ENCODE results near the gene CCDC39. TPM values are rescaled to one million over a fixed set of nuclear protein-coding genes. Genes with fewer than 3 reads are reported as not detected.

CCDC39 gene
- total RNA-seq, 1 experiment from 2014 or later, result not detected

GRCh38 chr3:180657094-180657493 lies 22.2 kb downstream of the CCDC39 start:
- Mint-ChIP-seq H3K36me3 (ENCODE audit: insufficient read depth, unreplicated experiment) (no peaks in the 10 kb centered on the region), H3K27ac (ENCODE audit: unreplicated experiment) (no peak overlapping the region), H3K4me3 (ENCODE audit: unreplicated experiment) (no peak overlapping the region), H3K27me3 (ENCODE audit: insufficient read depth, unreplicated experiment) (peaks cover 4% of the 10 kb centered on the region), H3K4me1 (ENCODE audit: low read depth, unreplicated experiment) (no peaks in the 10 kb centered on the region), H3K9me3 (ENCODE audit: unreplicated experiment) (no peaks in the 10 kb centered on the region)
- Histone ChIP-seq H3K4me1 (no peaks in the 10 kb centered on the region), H3K36me3 (ENCODE audit: control insufficient read depth, insufficient read depth, low read length) (no peaks in the 10 kb centered on the region), H3K4me3 (ENCODE audit: low read depth, low read length) (no peak overlapping the region), H3K9me3 (no peaks in the 10 kb centered on the region), H3K27me3 (replicated peaks; ENCODE audit: control insufficient read depth, insufficient read depth, low read length) (no peaks in the 10 kb centered on the region)
- DNase-seq, result no peak
- BruUV-seq (replicated peaks), result no TSS peak
- intact Hi-C loops (cut with micrococcal nuclease; ENCODE audit: unreplicated experiment), result no loop called here
- POLR2A ChIA-PET, result no interaction called here
- no peak for TF ChIP-seq CTCF (IDR thresholded peaks at IDR 0.05; ENCODE audit: insufficient read depth in 1 of 2, low read depth in 1 of 2, low read length in 1 of 2, severe bottlenecking in 1 of 2, unreplicated experiment in 1 of 2)
- CTCF ChIA-PET, result interaction anchor here (0.6 kb wide), 1 partner anchor 38 kb away, joined by 3 read pairs; no protein-coding TSS in a partner anchor

GRCh38 chr3:180656406-180656805 lies 22.9 kb downstream of the CCDC39 start:
- H3K9me3 ChIP-seq, result no peaks in the 10 kb centered on the region
- H3K36me3 Mint-ChIP-seq (ENCODE audit: insufficient read depth, unreplicated experiment), result no peaks in the 10 kb centered on the region
- H3K4me3 ChIP-seq (ENCODE audit: low read depth, low read length), result no peak overlapping the region
- POLR2A ChIA-PET, result no interaction called here
- H3K27me3 Mint-ChIP-seq (ENCODE audit: insufficient read depth, unreplicated experiment), result peaks cover 4% of the 10 kb centered on the region
- H3K27me3 ChIP-seq (replicated peaks; ENCODE audit: control insufficient read depth, insufficient read depth, low read length), result no peaks in the 10 kb centered on the region
- H3K9me3 Mint-ChIP-seq (ENCODE audit: unreplicated experiment), result no peaks in the 10 kb centered on the region
- H3K4me3 Mint-ChIP-seq (ENCODE audit: unreplicated experiment), result no peak overlapping the region
- H3K36me3 ChIP-seq (ENCODE audit: control insufficient read depth, insufficient read depth, low read length), result no peaks in the 10 kb centered on the region
- no peak for TF ChIP-seq CTCF (IDR thresholded peaks at IDR 0.05; ENCODE audit: insufficient read depth in 1 of 2, low read depth in 1 of 2, low read length in 1 of 2, severe bottlenecking in 1 of 2, unreplicated experiment in 1 of 2)
- CTCF ChIA-PET, result no interaction called here
- DNase-seq, result no peak
- H3K4me1 Mint-ChIP-seq (ENCODE audit: low read depth, unreplicated experiment), result no peaks in the 10 kb centered on the region
- no peak overlapping the region for H3K27ac Mint-ChIP-seq (ENCODE audit: unreplicated experiment)
- BruUV-seq (replicated peaks), result no TSS peak
- intact Hi-C loops (cut with micrococcal nuclease; ENCODE audit: unreplicated experiment), result no loop called here
- no peaks in the 10 kb centered on the region for H3K4me1 ChIP-seq

- Histone ChIP-seq H3K4me1 (no peaks in the 10 kb centered on the region), H3K9me3 (no peaks in the 10 kb centered on the region), H3K27me3 (replicated peaks; ENCODE audit: control insufficient read depth, insufficient read depth, low read length) (no peaks in the 10 kb centered on the region), H3K36me3 (ENCODE audit: control insufficient read depth, insufficient read depth, low read length) (no peaks in the 10 kb centered on the region), H3K4me3 (ENCODE audit: low read depth, low read length) (no peak overlapping the region)
- no peaks in the 10 kb centered on the region for H3K36me3 Mint-ChIP-seq (ENCODE audit: insufficient read depth, unreplicated experiment)
- DNase-seq, result no peak
- H3K27ac Mint-ChIP-seq (ENCODE audit: unreplicated experiment), result no peak overlapping the region
- no peaks in the 10 kb centered on the region for H3K9me3 Mint-ChIP-seq (ENCODE audit: unreplicated experiment)
- intact Hi-C loops (cut with micrococcal nuclease; ENCODE audit: unreplicated experiment), result no loop called here
- H3K4me3 Mint-ChIP-seq (ENCODE audit: unreplicated experiment), result no peak overlapping the region
- POLR2A ChIA-PET, result no interaction called here
- CTCF ChIA-PET, result no interaction called here
- BruUV-seq (replicated peaks), result no TSS peak
- no peaks in the 10 kb centered on the region for H3K4me1 Mint-ChIP-seq (ENCODE audit: low read depth, unreplicated experiment)
- peak in 1 of 2 experiments; percentile 34 for TF ChIP-seq CTCF (IDR thresholded peaks at IDR 0.05; ENCODE audit: insufficient read depth in 1 of 2, low read depth in 1 of 2, low read length in 1 of 2, severe bottlenecking in 1 of 2, unreplicated experiment in 1 of 2)
- H3K27me3 Mint-ChIP-seq (ENCODE audit: insufficient read depth, unreplicated experiment), result peaks cover 3% of the 10 kb centered on the region
Observed at GRCh38 chr3:180646187-180646790, 33.0 kb downstream of the CCDC39 start.

All from Caco-2 (cell line).